NCI-H187 treated with DMSO at 0.1 percent for 48 hours (cell line): ENCODE measurements around the gene POLR2J3.
"Not testable (repeated sequence)": the region's sequence is repeated elsewhere in the genome, so short reads cannot be mapped to it uniquely, and the experiment has no call there.

Experiments
- DNase-seq: peaks from one replicate; lab custom pipeline; 2025; lab: John Stamatoyannopoulos, UW

Gene POLR2J3

GRCh38 chr7:102583495-102583894, 11.1 kb upstream of the POLR2J3 start:
- not testable (repeated sequence) for DNase-seq

GRCh38 chr7:102581722-102582121, 9.3 kb upstream of the POLR2J3 start:
- not testable (repeated sequence) for DNase-seq

GRCh38 chr7:102578486-102578885, 6.1 kb upstream of the POLR2J3 start:
- not testable (repeated sequence) for DNase-seq

- DNase-seq = not testable (repeated sequence)
These were observed 5.2 kb upstream of the POLR2J3 start for GRCh38 chr7:102577315-102578240.

GRCh38 chr7:102576363-102576762, 4.0 kb upstream of the POLR2J3 start:
- DNase-seq = not testable (repeated sequence)

- DNase-seq = not testable (repeated sequence)
These were observed 2.2 kb upstream of the POLR2J3 start for GRCh38 chr7:102574607-102575006.

GRCh38 chr7:102568620-102569019, 3.8 kb downstream of the POLR2J3 start:
- not testable (repeated sequence) for DNase-seq

GRCh38 chr7:102550808-102551422, 21.5 kb downstream of the POLR2J3 start, which contains the start of gene SPDYE2:
SPDYE2 (plus strand) TSS chr7:102551226; CDS start chr7:102553256, 2,030 bp downstream.
- not testable (repeated sequence) for DNase-seq

- not testable (repeated sequence) for DNase-seq
These were observed 26.0 kb downstream of the POLR2J3 start for GRCh38 chr7:102546353-102546752.

GRCh38 chr7:102545288-102545687, 27.1 kb downstream of the POLR2J3 start:
- DNase-seq = not testable (repeated sequence)

GRCh38 chr7:102544372-102544771, 28.0 kb downstream of the POLR2J3 start:
- not testable (repeated sequence) for DNase-seq

- DNase-seq = not testable (repeated sequence)
These were observed 28.8 kb downstream of the POLR2J3 start, which contains the start of gene UPK3BL2 for GRCh38 chr7:102543596-102543995. UPK3BL2 (minus strand) TSS chr7:102543696; CDS start chr7:102543636, 60 bp downstream.

- not testable (repeated sequence) for DNase-seq
These were observed 29.6 kb downstream of the POLR2J3 start for GRCh38 chr7:102542771-102543170.

GRCh38 chr7:102542083-102542482, 30.3 kb downstream of the POLR2J3 start:
- DNase-seq = not testable (repeated sequence)

- DNase-seq = not testable (repeated sequence)
These were observed 31.8 kb downstream of the POLR2J3 start for GRCh38 chr7:102540604-102541003.

GRCh38 chr7:102535062-102535615, 37.2 kb downstream of the POLR2J3 start:
- not testable (repeated sequence) for DNase-seq

- DNase-seq = not testable (repeated sequence)
These were observed 40.3 kb downstream of the POLR2J3 start for GRCh38 chr7:102532127-102532526.

- DNase-seq = not testable (repeated sequence)
These were observed 40.8 kb downstream of the POLR2J3 start for GRCh38 chr7:102531583-102531982.

GRCh38 chr7:102527822-102528793, 44.3 kb downstream of the POLR2J3 start:
- not testable (repeated sequence) for DNase-seq

GRCh38 chr7:102527182-102527581, 45.2 kb downstream of the POLR2J3 start:
- not testable (repeated sequence) for DNase-seq

- not testable (repeated sequence) for DNase-seq
These were observed 47.6 kb downstream of the POLR2J3 start for GRCh38 chr7:102524803-102525202.
